ENCODE data around the gene FMNL2. TPM values are rescaled to one million over a fixed set of nuclear protein-coding genes. Genes with fewer than 3 reads are reported as not detected.

Gene FMNL2
- total RNA-seq, 1 experiment from 2014 or later = 28.1 TPM

DNA sequence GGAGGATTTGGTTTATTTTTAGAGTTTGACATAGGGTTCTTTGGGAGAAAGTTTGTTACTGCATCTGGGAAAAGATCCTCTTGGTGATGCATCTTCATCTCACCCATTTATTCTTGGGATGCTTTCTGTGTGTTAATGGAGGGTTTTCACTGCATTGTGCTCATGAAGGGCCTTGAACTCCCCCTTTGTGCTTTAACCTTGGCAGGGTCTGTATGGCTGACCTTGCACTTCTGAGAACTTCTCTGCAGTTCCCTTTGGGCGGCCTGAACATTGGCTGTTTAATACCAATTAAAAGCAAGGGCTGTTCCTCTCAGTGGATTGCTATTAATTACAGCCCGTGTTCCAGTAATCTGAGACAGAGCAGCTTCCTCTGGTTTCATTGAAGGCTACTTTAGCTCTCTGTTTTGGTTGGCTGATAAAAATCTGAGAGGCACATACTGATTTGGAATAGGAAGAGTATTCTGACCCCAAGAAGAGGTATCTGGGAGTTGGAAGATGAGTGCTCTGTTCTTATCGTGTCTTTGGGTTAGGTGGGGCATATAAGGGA is 37.5 kb downstream of the FMNL2 start:
- Histone ChIP-seq H3K9me2 (ENCODE audit: insufficient read depth) (no peaks in the 10 kb centered on the region), H3K79me2 (ENCODE audit: insufficient read depth, low read length) (peaks cover 65% of the 10 kb centered on the region), H3K27me3 (ENCODE audit: insufficient read depth, low read length) (no peaks in the 10 kb centered on the region), H4K20me1 (ENCODE audit: insufficient read depth) (no peaks in the 10 kb centered on the region), H3K9ac (ENCODE audit: low read length) (no peak overlapping the region), H2AFZ (ENCODE audit: low read depth, low read length, poor library complexity, severe bottlenecking) (no peak overlapping the region), H3K9me3 (ENCODE audit: control insufficient read depth in 1 of 2, insufficient read depth in 1 of 2, low read depth in 1 of 2, low read length in 2 of 2) (no peaks in the 10 kb centered on the region), H3K4me3 (replicated peaks in 1 of 2; ENCODE audit: low read depth in 1 of 2, low read length in 2 of 2) (no peak overlapping the region), H3K36me3 (ENCODE audit: control insufficient read depth in 1 of 2, insufficient read depth in 2 of 2, low read length in 2 of 2) (no peaks in the 10 kb centered on the region), H3K4me1 (ENCODE audit: control insufficient read depth in 1 of 2, insufficient read depth in 2 of 2, low read length in 2 of 2) (no peaks in the 10 kb centered on the region), H3K27ac (ENCODE audit: low read depth, low read length) (no peak overlapping the region), H3K4me2 (ENCODE audit: low read length) (no peak overlapping the region)
- no peak for TF ChIP-seq SP1 (IDR thresholded peaks at IDR 0.05; ENCODE audit: low read depth)
- TF ChIP-seq TCF7L2 (IDR thresholded peaks at IDR 0.05; ENCODE audit: borderline replicate concordance, extremely low read depth, insufficient read depth, insufficient read length) = no peak
- no peak for TF ChIP-seq CEBPB (IDR thresholded peaks at IDR 0.05; ENCODE audit: low read depth)
- TF ChIP-seq ATF3 (IDR thresholded peaks at IDR 0.05) = no peak
- no peak for TF ChIP-seq CBX3 (IDR thresholded peaks at IDR 0.05; ENCODE audit: low read depth)
- no peak for TF ChIP-seq MAX (IDR thresholded peaks at IDR 0.05)
- TF ChIP-seq YY1 (IDR thresholded peaks at IDR 0.05; ENCODE audit: extremely low read depth, insufficient replicate concordance, low read depth, low read length) = no peak
- no peak for TF ChIP-seq ZNF274 (IDR thresholded peaks at IDR 0.05; ENCODE audit: low read depth, low read length)
- TF ChIP-seq JUND (IDR thresholded peaks at IDR 0.05) = no peak
- no peak for TF ChIP-seq POLR2AphosphoS5 (IDR thresholded peaks at IDR 0.05; ENCODE audit: low read depth, low read length)
- no peak for TF ChIP-seq SRF (IDR thresholded peaks at IDR 0.05; ENCODE audit: low read depth)
- TF ChIP-seq EGR1 (IDR thresholded peaks at IDR 0.05; ENCODE audit: low read depth) = no peak
- no peak for TF ChIP-seq ZFX (IDR thresholded peaks at IDR 0.05)
- TF ChIP-seq EZH2phosphoT487 (IDR thresholded peaks at IDR 0.05; ENCODE audit: borderline replicate concordance) = no peak
- no peak for TF ChIP-seq ZBTB33 (IDR thresholded peaks at IDR 0.05; ENCODE audit: extremely low read depth, insufficient replicate concordance, low read length)
- no peak for TF ChIP-seq FOSL1 (IDR thresholded peaks at IDR 0.05; ENCODE audit: low read depth)
- TF ChIP-seq SIN3A (IDR thresholded peaks at IDR 0.05; ENCODE audit: low read depth) = no peak
- TF ChIP-seq ELF1 (IDR thresholded peaks at IDR 0.05; ENCODE audit: borderline replicate concordance, low read depth) = no peak
- TF ChIP-seq POLR2A (IDR thresholded peaks at IDR 0.05; ENCODE audit: borderline replicate concordance, extremely low read depth, insufficient read depth, insufficient read length) = no peak
- ATAC-seq (no peak), DNase-seq (ENCODE audit: low read depth, low spot score) (no peak)
- RAD21 ChIA-PET (ENCODE audit: low non-redundant PET in 1 of 2, low total read pairs in 2 of 2, uncharacterized antibody in 2 of 2, unreplicated experiment in 2 of 2) = no interaction called here
- no TSS peak for BruUV-seq (replicated peaks)
- POLR2A ChIA-PET = no interaction called here
- CTCF ChIA-PET = no interaction called here
- intact Hi-C loops (cut with micrococcal nuclease) = no loop called here

Measured in HCT116 (cell line).